GM18861 (cell line): Measurements from ENCODE around the gene NDUFAF8.

Experiments used
- ATAC-seq: cut with Tn5 transposase; IDR thresholded peaks from one replicate; pipeline ENCODE4 v1.9.1; 2021; ENCODE audit not compliant: unreplicated experiment

NDUFAF8 gene

DNA sequence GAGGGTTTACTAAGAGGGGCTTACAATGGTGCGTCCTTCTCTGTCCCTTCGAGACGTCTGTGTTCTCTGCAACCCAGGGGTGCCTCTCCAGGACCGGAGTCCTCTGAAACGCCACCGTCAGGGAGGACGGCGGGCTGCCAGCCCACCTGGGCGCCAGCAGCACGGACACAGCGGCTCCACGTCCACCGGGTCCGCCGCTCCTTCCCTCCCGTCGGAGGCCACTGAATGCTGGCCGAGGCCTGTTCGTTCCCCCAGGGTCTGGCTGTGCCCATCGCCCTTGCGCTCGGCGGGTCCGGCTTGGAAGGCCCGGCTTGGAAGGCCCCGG, 666 bp upstream of the NDUFAF8 start:
- ATAC-seq: no peak

GRCh38 chr17:81239714-81240555, 817 bp downstream of the NDUFAF8 start:
- no peak for ATAC-seq

- no peak for ATAC-seq
These were observed 1.6 kb downstream of the NDUFAF8 start for GRCh38 chr17:81240761-81241160.

GRCh38 chr17:81241203-81241602, 2.1 kb downstream of the NDUFAF8 start:
- no peak for ATAC-seq

DNA sequence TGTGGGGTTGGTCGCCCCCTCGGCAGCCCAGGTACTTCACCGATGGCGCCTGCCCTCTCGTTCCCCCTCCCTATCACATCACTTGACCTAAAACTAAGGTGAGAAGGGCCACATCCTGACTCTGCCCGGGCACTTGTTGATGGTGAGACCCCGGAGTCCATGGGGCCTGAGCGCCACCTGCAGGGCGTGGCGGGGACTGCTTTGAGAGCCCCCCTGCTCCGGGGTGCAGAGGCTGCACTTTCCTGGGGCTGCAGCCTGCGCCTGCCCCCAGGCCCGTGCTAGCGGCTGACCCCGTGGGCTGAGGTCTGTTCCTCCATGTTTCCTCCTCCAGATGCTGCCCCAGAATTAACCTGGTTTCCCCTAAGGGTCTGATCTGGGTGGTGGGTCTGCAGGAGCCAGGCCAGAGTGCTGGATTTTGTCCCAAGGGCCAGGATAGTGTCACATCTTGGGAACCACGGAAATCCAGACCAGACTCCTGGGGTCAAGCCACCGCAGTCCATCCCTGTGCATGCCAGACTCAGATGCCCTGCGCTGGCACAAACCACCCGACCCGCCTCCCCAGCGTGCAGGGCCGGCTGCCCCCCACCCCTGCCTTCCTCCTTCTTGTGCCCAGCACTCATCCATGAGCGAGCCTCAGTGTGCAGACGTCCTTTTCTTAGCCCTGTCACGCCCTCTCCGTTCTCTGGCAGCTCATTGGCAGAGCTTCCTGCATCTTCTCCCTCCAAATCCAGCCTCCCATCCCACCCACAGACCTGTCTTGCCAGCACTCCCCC, 2.7 kb downstream of the NDUFAF8 start:
- ATAC-seq: no peak

GRCh38 chr17:81242421-81243332, 3.6 kb downstream of the NDUFAF8 start:
- ATAC-seq: no peak

DNA sequence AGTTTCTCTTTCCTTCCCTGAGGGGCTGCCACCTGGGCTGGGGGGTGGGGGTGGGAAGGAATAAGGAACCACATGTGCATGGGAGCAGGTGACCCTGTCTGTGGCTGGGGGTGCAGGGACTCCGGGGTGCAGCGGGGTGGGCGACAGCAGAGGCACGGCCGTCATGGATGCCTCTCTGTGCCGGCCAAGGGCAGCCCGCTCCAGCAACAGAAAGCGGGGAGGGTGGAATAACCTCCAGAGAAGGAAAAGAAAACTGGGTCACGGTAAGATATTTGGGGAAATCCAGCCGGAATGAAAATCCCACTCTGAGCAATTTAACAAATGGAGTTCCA, 4.2 kb downstream of the NDUFAF8 start:
- no peak for ATAC-seq

- ATAC-seq: no peak
These were observed 5.4 kb downstream of the NDUFAF8 start for GRCh38 chr17:81244358-81245023.

GRCh38 chr17:81245024-81245664, 6.0 kb downstream of the NDUFAF8 start:
- no peak for ATAC-seq

- ATAC-seq: no peak
These were observed 6.7 kb downstream of the NDUFAF8 start for GRCh38 chr17:81245665-81246342.

DNA sequence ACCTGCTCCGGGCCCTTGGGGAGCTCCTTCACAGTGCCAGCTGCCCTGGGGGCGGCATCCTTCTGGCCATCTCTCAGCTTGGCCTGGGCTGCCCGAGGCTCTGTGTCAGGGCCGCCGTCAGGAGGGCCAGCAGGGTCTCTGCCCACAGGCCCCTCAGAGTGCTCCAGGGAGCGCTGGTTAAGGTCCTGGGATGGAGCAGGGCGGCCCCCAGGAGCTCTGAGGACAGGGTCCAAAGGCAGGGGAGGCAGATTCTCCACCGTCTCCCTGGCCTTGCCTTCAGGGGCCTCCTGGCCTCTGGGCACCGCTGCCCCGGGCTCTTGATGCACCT, 7.2 kb downstream of the NDUFAF8 start:
- ATAC-seq: no peak

DNA sequence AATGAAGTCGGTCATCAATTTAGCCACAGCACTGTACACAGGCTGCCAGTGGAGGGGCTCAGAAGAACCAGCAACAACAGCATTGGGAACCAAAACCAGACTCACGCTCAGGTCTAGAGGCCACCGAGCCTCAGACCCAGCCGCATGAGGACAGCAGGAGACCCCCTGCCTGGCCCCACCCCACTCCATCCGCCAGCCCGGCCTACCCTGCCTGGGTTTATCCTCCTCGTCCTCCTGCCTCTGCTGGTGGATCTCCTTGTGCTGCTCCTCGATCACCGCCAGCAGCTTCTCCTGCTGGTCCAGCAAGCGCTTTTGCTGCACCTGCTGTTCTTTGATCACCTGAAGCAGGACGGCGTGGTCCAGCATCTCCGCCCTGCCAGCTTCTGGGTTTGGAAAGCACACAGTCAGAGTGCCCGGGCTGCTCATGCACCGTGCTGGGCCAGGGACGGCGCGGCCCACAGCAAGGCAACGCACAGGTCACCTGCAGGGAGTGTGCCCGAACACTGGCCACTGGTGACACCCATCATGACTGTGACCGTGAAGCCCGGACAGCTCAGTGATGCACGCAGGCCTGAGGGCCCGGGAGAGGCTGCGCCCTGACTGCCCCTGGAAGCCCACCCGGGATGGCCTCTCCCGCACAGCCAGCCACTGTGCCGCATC, 7.7 kb downstream of the NDUFAF8 start:
- no peak for ATAC-seq

- no peak for ATAC-seq
These were observed 8.3 kb downstream of the NDUFAF8 start for GRCh38 chr17:81247339-81247990.

- no peak for ATAC-seq
These were observed 9.5 kb downstream of the NDUFAF8 start for GRCh38 chr17:81248649-81249048.

- ATAC-seq: no peak
These were observed 10.3 kb downstream of the NDUFAF8 start for GRCh38 chr17:81249223-81250040.

- ATAC-seq: no peak
These were observed 11.4 kb downstream of the NDUFAF8 start for GRCh38 chr17:81250286-81251093.

GRCh38 chr17:81251094-81251708, 12.1 kb downstream of the NDUFAF8 start:
- ATAC-seq: no peak
